ENCODE measurements around the gene CEP97.
"Not testable (repeated sequence)": the region's sequence is repeated elsewhere in the genome, so short reads cannot be mapped to it uniquely, and the experiment has no call there.

DNA sequence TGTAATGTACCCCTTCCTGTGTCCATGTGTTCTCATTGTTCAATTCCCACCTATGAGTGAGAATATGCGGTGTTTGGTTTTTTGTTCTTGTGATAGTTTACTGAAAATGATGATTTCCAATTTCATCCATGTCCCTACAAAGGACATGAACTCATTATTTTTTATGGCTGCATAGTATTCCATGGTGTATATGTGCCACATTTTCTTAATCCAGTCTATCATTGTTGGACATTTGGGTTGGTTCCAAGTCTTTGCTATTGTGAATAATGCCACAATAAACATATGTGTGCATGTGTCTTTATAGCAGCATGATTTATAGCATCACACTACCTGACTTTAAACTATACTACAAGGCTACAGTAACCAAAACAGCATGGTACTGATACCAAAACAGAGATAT lies 21.5 kb downstream of the CEP97 start:
- TF ChIP-seq, protein P1, sequence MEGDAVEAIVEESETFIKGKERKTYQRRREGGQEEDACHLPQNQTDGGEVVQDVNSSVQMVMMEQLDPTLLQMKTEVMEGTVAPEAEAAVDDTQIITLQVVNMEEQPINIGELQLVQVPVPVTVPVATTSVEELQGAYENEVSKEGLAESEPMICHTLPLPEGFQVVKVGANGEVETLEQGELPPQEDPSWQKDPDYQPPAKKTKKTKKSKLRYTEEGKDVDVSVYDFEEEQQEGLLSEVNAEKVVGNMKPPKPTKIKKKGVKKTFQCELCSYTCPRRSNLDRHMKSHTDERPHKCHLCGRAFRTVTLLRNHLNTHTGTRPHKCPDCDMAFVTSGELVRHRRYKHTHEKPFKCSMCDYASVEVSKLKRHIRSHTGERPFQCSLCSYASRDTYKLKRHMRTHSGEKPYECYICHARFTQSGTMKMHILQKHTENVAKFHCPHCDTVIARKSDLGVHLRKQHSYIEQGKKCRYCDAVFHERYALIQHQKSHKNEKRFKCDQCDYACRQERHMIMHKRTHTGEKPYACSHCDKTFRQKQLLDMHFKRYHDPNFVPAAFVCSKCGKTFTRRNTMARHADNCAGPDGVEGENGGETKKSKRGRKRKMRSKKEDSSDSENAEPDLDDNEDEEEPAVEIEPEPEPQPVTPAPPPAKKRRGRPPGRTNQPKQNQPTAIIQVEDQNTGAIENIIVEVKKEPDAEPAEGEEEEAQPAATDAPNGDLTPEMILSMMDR (conservative IDR thresholded peaks at IDR 0.05), result not testable (repeated sequence)
- TF ChIP-seq EZH2 (IDR thresholded peaks at IDR 0.05; ENCODE audit: low read depth), result not testable (repeated sequence)
